GM18511 (cell line): ENCODE measurements around the gene SLC38A10.
"Not testable (repeated sequence)": the region's sequence is repeated elsewhere in the genome, so short reads cannot be mapped to it uniquely, and the experiment has no call there.

ENCODE experiments used
- ATAC-seq: cut with Tn5 transposase; IDR thresholded peaks from one replicate; pipeline ENCODE4 v1.9.1; 2021; ENCODE audit warnings: mild to moderate bottlenecking, moderate library complexity; ENCODE audit not compliant: unreplicated experiment

The SLC38A10 gene

DNA sequence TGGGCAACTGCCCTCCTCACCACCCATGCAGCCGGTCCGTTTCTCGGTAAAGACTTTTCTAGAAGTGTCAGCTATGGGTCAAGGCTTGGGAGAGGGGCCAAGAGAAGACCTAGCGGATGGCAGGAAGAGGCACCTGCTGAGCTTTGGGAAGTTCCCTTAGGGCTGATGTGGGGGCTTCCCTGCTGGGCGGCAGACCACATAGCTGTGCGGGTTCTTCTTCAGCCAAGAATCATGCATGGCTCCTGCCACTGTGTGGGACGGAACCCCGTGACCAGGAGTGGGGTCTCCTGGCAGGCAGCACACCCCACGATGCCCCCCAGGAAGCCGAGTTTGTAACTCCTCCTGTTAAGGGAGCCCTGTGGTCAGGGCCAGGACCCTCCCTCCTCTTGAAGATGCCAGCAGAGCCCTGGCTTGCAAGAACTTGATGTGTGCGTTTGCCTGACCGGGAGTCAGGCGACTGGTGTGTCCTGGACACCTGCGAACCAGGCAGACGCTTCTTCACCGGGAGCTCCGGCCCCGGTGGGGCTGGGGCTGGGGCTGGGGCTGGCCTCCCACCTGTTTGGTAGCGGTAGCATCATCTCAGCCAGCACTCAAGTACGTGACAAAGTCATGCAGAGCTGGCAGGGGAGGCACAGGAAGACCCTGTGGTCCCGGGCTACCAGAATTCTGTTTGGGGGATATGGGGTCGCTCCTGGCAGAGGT lies 17.7 kb upstream of the SLC38A10 start:
- ATAC-seq: no peak

- no peak for ATAC-seq
Observed at GRCh38 chr17:81311946-81312345, 16.8 kb upstream of the SLC38A10 start.

- ATAC-seq: no peak
Observed at GRCh38 chr17:81310949-81311550, 15.9 kb upstream of the SLC38A10 start.

GRCh38 chr17:81309859-81310839 lies 15.0 kb upstream of the SLC38A10 start:
- no peak for ATAC-seq

DNA sequence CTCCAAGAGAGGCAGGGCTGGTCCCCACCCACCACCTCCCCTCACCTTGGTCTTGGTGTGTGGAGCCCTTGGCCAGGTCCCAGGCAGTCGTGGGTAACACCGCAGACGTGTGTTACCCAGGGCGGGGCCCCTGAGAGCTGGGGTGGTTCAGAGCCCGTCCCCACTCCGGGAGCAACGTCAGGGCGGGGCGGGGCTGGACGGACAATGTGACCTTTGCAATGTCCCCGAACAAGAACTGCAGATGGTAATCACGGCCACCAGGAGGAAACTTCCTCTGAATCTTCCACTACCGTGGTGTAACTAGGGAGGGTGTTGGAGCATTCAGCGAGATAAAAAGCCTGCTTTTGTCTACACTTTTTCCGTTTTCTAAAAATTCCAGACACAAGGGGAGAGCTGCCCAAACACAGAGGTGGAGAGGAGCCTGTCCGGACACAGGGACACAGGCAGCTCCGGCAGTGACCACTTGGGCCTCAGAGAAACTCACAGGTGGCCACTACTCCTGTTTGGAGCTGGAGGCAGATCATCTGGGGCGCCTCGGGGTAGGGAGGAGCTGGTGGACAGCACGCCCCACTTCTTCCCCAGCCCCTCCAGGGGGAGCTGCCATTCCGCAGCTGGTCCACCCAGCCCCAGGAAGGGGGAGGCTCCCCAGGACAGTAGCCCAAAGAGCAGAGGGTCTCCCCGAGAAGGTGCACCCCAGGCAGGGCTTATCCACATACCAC lies 14.2 kb upstream of the SLC38A10 start:
- no peak for ATAC-seq

DNA sequence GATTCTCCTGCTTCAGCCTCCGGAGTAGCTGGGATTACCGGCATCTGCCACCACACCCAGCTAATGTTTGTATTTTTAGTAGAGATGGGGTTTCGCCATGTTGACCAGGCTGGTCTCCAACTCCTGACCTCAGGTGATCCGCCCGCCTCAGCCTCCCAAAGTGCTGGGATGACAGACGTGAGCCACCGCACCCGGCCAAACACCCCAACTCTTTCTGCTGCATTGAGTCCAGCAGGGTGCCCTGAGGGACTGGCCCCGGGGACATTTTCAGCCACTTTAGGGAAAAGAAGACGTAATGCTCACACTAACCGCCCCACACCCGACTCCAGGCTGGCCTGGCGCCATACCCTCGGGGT lies 13.7 kb upstream of the SLC38A10 start:
- not testable (repeated sequence) for ATAC-seq

- ATAC-seq: no peak
Observed at GRCh38 chr17:81307636-81308560, 12.8 kb upstream of the SLC38A10 start.

DNA sequence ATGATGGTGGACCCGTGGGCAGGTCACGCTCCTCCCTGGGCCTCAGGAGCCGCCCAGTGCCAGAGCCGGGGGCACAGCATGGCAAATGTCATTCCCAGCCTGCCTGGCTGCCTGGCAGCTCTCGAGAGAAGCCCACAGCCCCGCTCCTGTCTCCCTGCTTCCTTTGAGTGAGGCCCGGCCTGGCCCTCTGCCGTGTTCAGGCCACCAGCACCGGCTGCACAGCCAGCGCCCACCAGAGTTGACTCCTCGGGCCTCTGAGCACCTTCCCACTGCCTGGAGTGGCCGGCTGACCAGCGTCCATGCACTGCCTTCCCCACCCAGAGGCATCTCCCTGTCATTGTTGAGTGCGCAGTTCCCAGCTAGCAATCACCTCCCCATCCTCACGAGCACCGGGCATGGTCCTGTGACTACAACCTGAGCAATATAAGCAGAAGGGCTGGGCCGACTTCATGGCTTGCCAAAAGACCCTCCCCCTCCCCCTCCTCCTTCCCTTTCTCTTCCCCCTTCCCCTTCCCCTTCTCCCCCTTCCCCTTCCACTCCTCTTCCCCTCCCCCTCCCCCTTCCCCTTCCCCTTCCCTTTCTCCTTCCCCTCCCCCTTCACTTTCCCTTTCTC lies 11.9 kb upstream of the SLC38A10 start:
- no peak for ATAC-seq

GRCh38 chr17:81306491-81306890 lies 11.4 kb upstream of the SLC38A10 start:
- ATAC-seq: no peak

GRCh38 chr17:81305051-81305630 lies 10.0 kb upstream of the SLC38A10 start:
- no peak for ATAC-seq

DNA sequence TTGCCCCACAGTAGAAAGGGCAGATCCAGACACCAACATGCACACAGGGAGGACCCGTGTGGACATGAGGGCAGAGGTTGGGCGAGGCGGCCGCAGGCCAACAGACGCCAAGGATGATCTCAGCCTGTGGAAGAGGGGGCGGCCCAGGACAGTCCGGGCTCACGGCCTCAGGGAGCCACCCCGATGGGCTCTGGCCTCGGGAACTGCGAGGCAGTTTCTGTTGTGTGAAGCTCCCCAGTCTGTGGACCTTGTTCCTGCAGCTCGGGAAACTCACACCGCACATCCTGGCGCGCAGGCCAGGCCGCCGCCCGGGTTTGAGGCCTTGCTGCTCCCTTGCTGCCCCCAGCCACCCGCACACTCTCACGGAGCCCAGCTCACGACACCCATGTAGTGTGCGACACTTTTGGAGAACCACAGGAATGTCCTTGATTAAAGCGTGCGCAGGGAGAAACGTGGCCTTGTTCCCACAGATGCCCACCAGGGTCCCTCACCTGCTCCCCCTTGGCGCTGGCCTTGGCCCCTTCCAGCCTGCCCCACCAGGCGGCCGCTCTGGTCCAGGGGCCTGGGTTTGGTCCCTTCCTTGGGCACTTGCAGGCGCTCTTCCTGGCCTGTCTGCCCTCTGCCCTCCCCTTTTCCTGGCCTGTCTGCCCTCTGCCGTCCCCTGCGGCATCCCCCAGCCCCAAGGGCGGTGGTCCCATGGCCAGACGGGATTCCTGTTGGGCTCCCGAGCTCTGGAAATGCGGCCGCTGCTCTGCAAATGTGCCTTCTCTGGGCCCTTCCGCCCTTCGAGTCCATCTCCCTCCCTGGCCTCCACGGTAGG lies 9.3 kb upstream of the SLC38A10 start:
- ATAC-seq: no peak

DNA sequence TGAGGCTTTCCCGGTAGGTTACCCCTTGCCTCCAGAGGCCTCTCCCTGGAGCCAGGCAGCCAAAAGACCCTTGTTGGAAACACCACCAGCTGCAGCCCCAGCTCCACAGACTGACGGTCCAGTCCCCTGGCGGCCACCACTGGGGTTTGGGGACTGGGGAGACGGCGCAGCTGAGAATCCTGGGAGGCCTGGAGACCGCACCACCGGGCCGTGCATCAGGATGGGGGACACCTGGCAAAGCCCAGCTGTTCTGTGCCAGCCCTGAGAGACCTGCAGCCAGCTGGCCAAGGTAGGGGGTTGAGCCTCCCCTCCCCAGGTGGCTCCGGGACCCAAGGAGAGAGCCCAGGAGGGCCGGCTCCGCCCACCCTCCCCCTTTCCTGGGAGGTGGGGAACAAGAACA lies 8.3 kb upstream of the SLC38A10 start:
- no peak for ATAC-seq

DNA sequence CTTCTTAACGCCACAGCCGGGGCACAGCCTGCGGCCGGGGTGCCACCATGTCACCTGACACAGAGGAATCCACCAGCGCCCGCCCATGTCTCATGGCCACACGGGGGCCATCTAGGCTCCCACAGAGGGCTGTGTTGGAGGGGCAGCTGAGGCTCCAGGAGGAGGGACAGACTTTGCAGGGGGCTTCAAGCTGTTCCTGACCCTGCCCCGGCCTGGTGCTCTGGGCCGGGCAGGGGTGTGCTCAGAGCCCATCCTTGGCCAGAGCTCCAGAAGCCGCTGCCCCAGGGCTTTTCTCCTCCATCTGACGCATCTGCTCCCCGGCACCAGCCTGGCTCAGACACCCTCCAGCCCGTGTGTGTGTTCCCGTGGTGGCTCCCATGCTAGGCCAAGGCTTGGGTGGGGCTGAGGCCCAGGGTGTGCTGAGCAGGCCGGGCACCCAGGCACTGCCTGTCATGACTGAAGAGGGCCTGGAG lies 7.8 kb upstream of the SLC38A10 start:
- ATAC-seq: no peak

DNA sequence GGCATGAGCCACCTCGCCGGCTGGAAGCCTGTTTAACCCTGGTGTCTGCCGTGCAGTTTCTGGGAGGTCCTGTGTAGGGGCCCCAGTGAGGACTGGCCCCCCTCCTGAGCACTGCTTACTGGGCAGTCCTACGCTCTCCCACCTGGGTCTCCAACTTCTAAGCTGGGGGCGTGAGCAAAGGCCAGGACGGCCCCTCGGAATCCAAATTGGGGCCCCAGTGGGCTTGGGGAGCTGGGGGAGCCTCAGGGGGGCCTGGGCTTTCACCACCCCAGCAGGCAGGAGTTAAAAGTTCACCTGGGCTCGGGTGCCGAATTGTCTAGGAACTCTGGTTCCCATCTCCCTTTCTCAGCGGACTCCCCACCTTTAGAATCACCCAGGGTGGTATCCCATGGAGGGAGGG lies 7.2 kb upstream of the SLC38A10 start:
- no peak for ATAC-seq

- no peak for ATAC-seq
Observed at GRCh38 chr17:81301195-81302144, 6.4 kb upstream of the SLC38A10 start.

GRCh38 chr17:81300586-81301155 lies 5.6 kb upstream of the SLC38A10 start:
- no peak for ATAC-seq
